ENCODE results near the gene PEPD.

Gene PEPD

DNA sequence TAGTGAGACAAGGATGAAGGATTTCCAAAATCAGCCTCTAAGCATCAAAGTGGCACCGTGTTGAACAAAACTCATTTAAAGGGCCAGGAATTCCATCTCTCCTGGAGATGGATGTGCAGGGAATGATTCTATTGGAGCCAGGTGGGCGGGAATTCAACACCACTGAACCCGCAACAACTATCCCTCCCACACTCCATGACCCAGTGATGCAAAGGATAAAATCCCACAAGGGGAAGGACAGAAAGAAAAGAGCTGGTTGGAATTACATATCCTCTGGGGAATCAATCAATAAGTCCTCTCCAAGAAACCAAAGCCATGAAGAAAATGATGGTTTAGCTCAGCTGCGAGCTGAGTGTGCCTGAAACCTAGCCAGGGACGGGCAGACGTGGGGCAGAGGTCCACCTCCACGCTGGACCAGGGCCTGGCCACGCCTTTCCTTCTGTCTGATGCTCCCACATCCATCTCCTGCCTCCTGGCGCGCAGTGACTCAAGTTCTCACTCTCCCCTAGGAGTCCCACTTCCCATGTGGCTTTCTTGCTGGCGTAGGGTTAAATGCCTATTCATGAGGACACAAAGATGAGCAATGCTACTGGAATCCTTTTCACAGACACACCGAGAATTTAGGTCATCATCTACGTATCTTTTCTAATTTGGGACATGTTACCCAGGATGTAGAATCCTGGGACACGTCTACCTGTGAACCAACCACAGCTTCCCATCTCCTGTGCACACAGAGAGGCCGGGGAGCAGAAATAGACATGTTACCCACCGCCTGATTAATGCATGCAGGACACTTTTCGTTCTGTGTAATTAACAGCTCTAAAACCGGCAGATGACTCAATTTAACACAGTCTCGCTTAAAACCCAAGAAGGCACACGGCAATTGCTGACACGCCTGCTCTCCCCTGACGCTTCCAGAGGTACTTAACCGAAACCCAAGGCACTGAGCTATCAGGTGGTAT lies 48.6 kb downstream of the PEPD start:
- peak; percentile 22 for DNase-seq (ENCODE audit: low spot score)

DNA sequence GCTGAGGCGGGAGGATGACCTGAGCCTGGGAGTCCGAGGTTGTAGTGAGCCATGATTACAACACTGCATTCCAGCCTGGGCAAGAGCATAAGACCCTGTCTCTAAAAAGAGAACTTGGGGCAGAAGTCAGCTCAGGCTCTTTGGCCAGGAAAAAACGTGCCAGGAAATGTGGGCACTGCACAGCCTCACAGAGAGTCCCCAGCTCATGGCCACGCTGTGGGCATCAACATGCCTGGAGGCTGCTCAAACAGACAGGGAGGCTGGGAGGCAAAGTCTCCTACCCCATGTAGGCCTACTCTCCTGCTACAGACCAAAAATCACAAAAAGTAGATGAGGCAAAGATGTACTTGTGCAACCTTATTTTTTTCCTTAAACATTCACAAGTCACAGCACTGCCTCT lies 49.4 kb downstream of the PEPD start:
- no peak for DNase-seq (ENCODE audit: low spot score)

DNA sequence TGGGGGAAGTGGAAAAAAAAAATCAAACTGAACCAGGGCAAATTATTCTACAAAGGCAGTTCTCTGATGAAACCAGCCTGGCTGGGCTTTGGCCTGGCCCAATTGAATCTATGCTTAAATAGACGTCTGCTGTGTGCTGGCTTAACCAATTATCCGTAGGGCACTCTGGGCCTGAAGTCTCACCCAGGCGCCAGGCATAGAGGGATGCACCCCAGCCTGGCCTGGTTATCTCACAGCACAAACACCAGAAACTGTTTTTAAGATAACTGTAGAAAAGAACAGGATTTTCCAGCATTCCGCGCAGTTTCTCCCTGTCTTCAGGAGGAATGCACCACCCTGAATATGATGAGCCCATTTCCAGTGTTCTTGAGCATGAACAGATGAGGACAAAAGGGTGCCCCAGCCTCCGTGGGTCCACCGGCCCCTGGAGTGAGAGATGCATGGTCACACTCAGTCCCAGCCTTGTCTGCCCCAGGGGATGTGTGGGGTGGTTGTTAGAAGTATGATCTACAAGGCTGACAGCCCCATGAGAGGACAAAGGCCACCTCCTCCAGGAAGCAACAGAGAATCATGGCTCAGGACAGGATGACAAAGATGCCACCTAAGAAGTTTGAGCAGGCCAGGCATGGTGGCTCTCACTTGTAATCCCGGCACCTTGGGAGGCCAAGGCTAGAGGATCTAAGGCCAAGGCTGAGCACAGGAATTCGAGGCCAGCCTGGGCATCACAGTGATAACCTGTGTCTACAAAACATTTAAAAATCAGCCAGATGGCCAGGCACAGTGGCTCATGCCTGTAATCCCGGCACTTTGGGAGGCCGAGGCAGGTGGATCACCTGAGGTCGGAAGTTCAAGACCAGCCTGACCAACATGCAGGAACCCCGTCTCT lies 50.2 kb downstream of the PEPD start:
- no peak for DNase-seq (ENCODE audit: low spot score)

DNA sequence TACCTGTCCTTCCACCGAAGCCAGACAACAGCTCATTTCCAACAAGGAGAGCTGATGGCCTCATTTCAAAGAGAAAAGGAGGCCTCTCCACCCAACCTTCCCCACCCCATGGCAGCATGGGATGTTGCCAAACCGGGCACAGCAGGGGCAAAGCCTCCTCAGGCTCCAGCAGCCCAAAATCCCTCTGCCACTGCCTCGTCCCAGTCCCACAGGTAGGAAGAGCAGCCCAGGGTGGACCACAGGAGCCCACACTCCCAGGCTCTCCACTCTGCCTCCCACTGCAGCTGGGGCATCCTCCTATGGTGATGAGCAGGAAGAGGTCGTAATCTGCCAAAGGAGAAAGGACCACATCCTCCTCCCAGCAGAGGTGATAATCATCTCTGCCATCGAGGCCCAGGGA lies 50.9 kb downstream of the PEPD start:
- no peak for DNase-seq (ENCODE audit: low spot score)

DNA sequence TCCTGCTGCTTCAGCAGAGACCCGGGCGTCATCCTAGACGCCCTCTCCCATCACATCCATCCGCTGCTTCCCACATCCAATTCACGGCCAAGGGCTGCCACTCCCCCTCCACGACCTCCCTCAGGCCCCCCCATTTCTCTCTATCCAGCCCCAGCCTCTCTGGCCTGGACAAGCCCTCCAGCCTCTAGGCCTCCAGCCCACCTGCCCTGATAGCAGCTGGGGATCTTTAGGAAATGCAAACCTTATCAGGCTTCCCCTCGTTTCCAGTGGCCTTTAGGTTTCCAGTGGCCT lies 51.6 kb downstream of the PEPD start:
- no peak for DNase-seq (ENCODE audit: low spot score)

DNA sequence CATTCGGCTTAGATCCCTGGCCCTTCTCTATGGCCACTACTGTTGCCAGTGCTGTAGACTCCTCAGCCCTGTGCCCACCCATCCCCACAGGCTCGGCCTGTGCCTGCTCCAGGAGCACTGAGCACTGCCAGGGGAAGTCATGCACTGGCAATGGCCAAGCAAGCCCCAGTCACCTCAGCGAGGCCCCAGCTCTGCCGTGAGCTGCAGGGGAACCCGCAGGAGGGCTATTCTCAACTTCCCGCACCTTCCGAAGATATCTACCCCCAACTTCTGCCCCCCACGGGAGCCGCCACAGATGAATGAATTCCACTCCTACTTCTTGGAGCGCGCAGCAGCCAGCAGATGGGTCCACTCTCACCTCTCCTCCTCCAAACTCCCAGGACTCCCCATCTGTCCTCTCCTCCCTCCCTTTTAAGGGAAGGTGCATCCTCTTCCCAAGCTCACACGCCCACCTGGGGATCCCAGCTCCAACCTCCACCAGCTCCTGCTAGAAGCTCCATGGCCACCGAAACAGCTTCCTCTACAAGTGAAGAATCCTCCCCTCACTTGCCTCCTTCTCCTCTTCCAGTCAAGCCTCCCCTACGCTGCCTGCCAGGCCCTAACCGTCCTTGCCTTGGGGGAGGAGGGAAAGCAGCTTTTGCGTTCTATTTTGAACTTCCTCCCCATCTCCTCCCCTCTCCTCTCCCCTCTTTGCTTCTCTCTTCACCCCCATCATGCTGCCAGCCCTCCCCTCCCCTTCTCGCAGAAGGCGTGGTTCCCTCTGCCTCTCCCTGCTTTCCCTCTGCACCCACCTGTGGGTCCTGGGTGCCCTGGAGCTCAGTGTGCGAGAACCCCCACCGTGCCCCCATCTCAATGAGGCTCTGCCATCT lies 52.2 kb downstream of the PEPD start:
- no peak for DNase-seq (ENCODE audit: low spot score)

DNA sequence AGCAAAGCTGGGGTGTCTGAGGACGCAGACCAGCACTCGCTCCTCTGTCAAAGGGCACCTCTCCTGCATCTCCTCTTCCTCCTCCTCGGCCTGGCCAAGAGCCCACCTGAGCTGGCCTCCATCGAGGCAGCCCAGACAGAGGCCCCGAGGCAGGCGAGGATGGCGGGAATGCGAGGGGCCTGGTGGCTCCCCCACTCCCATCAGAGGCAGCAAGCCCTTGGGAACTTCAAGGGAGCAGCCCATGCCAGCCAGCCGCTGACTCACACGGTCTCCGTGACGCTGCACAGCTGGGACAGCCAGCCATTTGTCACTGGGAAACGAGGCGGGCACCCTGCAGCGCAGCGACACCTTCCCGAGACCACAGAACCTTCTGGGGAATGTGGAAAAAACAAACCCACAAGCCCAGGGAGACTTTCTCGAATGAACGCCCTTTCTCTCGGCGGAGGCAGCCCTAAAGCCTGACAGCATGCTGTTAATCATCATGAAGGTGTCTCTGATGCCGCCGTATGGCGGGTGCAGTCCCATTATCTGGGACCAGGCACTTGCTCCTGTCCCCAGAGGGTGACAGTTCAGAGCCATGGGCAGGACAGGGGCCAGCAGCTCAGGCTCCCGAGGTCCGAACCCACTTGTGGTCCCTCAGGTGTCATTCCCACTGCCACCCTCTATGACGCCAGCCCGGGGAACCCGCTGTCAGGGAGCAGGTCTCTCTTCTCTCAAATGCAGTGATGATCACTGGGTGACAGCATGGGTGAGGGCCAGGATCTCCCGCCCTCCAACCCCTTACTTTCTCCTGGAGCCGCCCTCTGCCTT lies 53.0 kb downstream of the PEPD start:
- DNase-seq (ENCODE audit: low spot score) = no peak

DNA sequence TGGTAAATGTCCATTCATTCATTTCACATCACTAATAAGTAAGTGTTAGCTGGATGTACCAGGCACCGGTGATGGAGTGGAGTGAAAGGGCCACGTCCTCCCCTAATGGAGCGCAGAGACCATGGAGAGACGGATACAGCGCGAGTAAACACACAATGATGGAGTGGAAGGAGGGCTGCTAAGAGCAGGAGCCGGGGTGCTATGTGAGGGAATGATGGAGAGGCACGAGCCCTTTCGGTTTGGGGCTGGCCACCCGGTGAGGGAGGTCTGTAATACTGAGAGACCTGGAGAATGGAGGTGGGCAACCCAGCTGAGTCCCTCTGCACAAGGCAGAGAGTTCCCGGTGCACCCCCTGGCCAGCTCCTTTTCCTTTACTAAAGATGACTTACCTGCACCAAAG lies 53.7 kb downstream of the PEPD start:
- DNase-seq (ENCODE audit: low spot score) = no peak

DNA sequence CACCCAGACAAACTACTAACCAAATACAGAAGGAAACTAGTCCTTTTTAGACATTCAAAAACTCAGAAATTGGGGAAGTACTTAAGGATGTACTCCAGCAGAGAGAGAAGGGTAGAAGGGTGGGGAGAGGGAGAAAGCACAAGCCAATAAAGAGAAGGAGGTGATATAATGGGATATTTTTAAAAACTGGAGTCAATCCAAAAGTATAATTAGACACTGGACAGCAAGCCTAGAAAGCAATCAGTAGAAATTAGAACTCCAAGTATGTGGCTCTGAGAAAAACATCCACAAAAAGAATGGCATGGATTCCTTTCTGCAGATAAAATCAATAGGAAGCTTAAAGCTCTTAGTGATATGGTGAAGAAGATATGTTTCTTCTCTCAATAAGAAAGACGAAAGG lies 55.8 kb downstream of the PEPD start:
- DNase-seq (ENCODE audit: low spot score) = no peak

DNA sequence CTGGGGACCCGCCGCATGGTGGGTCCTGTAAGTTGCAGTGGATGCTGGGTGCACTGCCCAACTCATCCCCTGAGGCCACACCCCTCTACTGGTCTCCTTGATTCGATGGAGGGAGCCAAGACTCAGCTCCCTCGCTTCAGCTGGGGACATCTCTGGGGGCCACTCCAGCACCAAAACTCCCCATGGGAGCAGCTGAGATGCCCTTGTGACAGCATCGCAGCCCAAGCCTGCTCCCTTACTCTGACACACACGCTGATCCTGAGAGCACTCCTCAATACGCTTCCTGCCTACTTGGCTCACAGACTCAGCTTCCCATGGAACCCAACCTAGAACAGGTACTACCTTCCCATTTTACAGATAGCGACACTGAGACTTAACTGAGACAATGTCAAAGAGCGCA lies 56.2 kb downstream of the PEPD start:
- DNase-seq (ENCODE audit: low spot score) = no peak

DNA sequence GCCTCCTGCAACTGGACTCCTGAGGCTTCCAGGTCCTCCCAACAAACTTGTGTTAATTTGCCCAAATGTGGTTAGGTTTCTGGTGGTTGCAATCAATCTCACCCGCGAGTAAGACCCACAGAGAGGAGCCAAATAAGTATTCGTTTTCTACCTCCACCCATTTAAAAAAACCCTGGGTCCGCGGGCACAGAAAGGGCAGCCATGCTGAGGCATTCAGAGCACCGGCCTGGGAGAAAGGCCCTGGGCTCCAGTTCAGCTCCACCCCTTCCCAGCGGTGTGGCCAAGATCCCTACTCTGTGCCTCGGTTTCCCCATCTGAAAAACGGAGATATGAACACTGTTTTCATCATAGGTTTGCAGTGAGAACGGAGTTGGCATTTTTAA lies 56.9 kb downstream of the PEPD start:
- DNase-seq (ENCODE audit: low spot score) = no peak

DNA sequence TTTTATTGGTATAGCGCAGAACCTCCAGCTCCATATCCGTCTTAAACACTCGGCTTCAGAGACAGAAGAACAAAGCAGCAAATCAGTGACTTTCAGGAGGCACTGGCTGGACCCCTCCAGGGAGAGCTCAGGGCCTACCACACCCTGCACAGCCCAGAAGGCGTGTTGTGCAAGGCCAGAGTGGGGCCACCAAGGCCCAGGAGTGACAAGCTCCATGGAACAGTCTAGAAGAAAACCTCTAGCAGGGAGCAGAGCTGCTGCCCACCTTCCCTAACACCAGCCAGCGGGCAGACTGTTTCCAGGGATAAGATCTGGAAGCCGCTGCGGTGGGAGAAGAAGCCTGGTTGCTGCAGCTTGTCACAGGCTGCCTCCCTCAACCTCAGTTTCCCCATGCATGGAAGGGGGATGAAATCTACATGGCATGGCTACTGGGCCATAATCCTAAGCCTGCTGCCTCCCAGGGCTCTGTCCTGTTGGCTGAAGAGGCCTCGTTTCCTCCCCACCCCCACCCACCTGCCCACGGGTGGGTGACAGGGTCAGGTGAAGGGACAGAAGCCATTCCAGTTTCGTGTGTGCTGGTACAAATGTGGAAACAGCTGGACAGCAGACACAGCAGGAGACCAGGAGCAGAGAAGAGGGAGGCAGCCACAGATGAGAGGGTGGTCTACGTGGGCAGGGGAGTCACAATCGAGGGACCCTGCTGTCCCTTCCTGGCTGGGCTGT lies 57.4 kb downstream of the PEPD start:
- no peak for DNase-seq (ENCODE audit: low spot score)

DNA sequence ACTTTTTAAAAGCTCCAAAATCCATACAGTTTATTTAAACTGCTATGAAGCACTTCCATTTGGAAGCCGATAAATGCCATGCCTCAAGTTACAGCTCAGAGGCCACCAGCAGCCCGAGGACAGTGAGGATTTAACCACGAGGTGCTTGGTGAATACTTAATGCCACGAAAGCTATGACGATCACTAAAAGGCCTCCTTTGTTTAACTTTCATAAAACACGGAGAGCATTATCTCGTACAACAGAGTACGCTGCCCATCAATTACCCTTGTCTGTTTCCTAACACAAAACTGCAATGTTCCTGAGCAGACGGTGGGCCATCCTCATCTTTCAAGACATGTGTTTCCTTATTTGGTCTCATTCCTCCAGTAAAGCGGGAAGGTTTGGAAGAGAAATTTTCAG lies 58.4 kb downstream of the PEPD start:
- no peak for DNase-seq (ENCODE audit: low spot score)

DNA sequence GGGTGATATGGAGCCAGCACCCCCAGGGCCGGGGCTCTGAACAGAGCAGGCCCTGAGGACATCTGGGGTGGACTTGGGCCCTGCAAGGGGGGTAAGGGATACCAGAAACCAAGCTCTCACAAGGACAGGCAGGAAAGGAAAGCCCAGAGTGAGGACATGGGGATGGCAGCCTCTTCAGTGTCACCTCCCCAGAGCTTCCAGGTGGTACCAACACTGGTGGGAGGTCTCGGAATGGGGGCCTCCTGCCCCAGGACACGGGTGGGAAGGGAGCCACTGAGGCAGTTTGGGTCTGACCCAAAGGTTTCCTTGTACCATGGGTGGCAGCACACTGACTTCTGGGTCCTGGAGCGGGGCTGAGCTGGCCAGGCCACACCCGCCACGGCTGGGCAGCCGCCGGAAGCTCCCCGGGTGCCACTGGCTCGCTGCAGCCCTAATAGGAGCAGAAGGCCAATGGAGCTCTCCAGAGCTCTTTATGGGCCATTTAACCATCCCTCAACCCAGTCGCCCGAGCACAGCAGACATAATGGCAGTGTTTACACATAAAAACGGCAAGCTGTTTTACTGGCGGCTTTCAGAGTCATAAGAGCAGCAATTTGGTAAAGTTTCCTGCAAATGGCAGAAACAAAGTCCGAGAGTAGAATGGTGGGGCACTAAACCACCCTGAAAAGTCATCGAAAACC lies 59.3 kb downstream of the PEPD start:
- no peak for DNase-seq (ENCODE audit: low spot score)

DNA sequence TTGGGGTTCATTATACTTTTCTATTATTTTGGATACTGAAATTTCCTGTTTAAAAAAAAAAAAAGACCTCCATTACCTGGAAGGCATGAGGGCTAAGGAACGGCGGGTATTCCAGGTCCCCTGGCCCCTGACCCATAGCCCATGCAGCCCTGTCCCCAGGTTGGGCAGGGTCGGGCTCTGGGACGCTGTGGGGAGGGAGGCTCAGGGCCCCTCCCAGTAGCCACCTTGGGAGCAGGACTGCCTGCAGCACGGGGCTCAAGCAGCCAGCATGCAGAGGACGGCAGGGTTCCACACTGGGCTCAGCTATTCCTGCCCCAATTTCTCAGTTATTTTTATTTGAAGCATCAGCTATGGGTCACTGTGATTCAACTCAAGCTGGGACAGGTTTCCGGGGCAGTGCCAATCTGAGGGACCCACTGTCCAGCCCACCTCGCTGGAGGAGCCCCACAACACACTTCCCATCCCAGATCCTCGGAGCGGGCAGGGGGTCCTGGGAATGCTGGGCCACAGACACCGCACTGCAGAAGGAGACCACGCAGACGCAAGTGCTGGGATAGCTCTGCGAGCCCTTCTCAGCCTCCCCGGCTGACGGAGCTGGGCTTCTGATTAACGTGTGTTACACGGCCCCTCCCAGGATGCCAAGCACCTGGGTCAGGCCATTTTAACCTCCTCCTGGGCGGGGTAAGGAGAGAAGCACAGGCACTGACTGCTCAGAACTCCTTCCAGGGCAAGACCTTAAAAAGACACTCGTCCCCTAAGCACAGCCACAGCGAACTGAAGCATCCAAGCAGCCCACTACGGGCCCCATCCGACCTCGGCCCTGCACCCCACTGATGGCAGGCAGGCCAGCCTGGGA lies 60.1 kb downstream of the PEPD start:
- DNase-seq (ENCODE audit: low spot score) = no peak

DNA sequence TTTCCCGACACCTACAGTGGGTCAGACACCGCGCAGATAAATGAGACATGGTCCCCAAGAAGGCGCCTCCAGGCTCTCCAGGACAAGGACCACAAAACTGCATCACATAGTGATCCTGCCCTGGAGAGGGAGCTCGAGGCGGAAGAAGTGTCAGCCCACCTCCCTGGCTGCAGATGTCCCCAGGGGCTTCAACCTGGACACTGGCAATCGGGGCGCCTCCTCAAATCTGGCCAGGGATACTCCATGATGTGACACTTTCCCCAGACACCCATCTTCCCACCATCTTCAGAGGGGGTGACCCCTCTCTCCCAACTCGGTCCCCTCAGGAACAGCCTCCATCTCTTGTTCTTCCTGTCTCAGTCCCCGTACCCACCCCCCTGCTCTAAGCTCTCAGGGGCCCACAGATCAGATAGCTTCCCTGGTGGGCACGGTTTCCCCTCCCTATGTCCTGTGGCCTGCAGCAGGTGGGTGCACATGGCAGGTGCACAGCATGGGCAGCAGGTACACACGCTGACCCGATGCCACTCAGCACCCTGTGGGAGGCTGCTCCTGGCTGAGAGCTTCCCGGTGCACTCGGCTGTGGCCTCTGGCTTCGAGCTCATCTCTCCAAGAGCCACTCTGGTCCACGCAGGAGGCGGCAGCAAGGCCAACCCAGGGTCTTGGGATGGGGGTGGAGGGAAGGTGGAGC lies 61.2 kb downstream of the PEPD start:
- no peak for DNase-seq (ENCODE audit: low spot score)

DNA sequence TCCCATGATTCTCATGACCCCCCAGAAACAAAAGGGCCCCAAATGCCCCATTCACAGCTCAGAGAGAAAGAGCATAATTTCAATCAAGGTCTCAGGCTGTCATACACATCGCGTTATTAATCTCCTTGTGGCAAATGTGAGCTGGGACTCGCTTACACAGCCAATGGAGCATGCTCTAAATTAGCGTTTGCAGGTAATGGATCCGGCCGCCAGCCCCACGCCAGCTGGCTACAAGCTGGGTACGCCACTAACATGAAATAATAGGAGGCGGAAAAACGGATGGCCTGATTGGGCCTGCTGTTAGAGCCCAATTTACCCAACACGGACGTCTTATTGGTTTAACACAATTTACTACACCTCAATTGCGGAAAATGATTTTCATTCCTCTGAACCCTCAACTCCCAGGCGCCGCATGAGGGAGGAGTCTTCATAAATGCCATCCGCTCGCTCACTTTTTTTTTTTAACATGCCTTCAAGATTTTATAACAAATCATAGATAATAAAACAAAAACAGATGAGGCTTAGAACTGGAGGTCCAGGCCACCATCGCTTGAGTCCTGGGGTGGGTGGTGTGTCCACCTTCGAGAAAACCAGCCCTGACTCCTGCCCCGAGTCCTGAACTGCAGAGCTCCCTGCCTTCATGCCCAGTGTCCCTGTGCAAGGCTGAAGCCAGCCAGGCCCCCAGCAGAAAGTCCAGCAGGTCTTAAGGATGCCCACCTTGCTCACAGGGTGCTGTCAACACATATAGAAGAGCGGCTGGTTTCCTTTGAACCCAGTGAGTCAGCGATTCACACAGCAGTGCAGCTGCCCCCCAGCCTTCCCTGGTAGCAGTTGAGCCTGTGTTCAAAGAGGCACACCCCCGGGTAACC lies 62.1 kb downstream of the PEPD start:
- no peak for DNase-seq (ENCODE audit: low spot score)

DNA sequence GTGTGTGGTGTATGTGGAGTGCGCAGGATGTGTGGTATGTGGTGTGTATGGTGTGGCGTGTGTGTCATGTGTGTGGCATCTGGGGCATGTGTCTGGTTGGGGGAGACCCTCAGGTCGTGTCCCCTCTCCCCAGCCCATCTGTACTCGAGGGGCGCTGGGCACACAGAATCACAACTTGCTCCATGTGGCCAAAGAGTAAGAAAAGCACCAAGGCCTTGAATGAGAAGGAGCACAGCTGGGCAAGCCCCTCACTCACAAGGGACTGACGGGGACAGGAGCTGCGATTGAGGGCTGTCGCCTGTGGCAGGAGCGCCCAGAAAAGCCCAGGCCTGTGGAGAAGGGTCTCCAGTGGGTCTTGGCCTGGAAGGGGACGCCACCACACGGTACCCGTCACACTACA lies 62.8 kb downstream of the PEPD start:
- no peak for DNase-seq (ENCODE audit: low spot score)

Data from RKO (cell line).